ENCODE results near the gene KLF11. TPM values are rescaled to one million over a fixed set of nuclear protein-coding genes. Genes with fewer than 3 reads are reported as not detected.

KLF11 gene
- total RNA-seq, 4 donors from 2014 or later, result 42.5 to 86.1 (median 61.2) TPM

GRCh38 chr2:10038123-10038522, 5.2 kb upstream of the KLF11 start:
- TF ChIP-seq CTCF (IDR thresholded peaks at IDR 0.05) (no peak), POLR2A (IDR thresholded peaks at IDR 0.05) (no peak)
- H3K4me3 ChIP-seq (ENCODE audit: low read depth, poor library complexity, severe bottlenecking), result no peak overlapping the region
- intact Hi-C loops (cut with DNase I; ENCODE audit: low total_unique reads), result no loop called here
- 84 to 88% methylated on average over 10 of the region's 10 CpGs for WGBS, 2 donors
- no peak for DNase-seq (ENCODE audit: low spot score in 2 of 2)

DNA sequence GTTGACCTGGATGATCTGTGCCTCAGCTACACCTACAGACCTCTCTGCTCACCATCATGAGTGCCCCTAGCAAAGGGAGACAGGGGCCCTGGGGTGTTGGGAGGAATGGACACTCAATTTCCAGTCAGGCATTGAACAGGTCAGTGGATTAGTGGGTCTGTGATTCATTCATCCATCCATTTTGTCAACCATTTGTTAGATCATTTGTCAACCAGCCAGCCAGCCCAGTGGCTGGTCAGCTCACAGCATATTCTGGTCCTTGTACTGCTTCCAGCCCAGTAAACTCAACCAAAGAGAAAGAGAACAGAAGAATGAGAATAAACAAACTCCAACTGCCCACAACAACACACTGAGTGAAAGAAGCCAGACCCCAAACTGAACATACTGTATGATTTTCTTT, 4.6 kb upstream of the KLF11 start:
- TF ChIP-seq CTCF (IDR thresholded peaks at IDR 0.05), result no peak
- DNase-seq (ENCODE audit: low spot score in 2 of 2), result no peak
- intact Hi-C loops (cut with DNase I; ENCODE audit: low total_unique reads), result no loop called here
- no peak overlapping the region for H3K4me3 ChIP-seq (ENCODE audit: low read depth, poor library complexity, severe bottlenecking)

DNA sequence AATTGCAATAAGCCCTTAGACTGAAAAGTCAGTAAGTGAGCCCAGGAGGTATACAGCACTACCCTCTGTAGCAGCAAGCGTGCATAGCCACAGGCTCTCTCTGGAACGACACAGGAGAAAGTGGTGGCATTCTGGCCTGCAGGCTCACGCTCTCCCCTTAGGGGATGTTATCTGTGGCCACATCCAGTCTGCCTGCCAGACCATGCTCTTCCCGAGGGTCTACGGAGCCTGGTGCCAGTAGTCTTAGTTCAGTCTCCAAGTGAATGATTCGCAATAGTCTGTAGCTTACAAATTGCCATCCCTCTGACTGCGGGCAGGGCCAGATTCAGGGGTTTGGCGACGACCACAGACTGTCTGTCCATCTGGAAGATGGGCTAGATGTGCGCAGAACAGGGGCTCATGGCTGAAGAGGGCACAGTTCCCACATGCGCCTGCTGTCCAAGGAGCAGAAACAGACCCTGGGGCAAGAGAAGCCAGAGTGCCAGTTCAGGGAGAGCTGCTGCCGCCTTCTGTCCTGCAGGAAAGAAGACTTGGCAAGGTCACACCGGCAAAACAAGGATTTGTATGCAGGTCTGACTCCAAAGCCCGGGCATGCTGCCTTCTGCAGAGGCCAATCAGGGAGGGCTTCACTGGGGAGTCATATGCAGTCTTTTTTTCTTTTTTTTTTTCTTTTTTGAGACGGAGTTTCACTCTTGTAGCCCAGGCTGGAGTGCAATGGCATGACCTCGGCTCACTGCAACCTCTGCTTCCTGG, 3.5 kb upstream of the KLF11 start:
- TF ChIP-seq CTCF (IDR thresholded peaks at IDR 0.05) (no peak), POLR2A (IDR thresholded peaks at IDR 0.05) (no peak)
- DNase-seq (ENCODE audit: low spot score in 2 of 2), result peak in 1 of 2 donors; percentile 92
- WGBS, 2 donors, result 34 to 42% methylated on average over 16 of the region's 16 CpGs
- H3K4me3 ChIP-seq (ENCODE audit: low read depth, poor library complexity, severe bottlenecking), result no peak overlapping the region
- intact Hi-C loops (cut with DNase I; ENCODE audit: low total_unique reads), result loop anchor here (5.0 to 10.0 kb wide), 3 partner anchors 58 to 265 kb away; no protein-coding TSS in a partner anchor

DNA sequence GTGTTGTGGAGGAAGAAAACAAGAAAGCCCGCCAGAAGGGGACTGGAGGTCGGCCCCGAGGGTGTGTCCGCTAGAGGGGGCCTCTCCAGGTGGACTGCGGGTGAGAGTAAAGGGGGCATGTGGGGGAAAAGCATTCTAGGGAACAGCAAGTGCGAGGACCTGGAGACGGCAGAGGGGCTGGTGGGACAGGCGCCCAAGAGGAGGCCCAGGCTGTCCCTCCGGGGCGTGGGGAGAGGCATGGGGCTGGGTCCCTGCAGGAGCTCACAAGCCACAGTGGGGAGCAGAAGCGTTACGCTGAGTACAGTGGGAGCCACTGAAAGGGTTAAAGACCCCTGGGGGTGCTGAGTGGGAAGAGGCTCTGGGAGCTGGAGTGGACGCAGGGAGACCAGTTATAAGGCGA, 1.6 kb upstream of the KLF11 start:
- WGBS, 2 donors, result 87 to 89% methylated on average over 14 of the region's 14 CpGs
- no peak for DNase-seq (ENCODE audit: low spot score in 2 of 2)
- TF ChIP-seq POLR2A (IDR thresholded peaks at IDR 0.05) (no peak), CTCF (IDR thresholded peaks at IDR 0.05) (no peak)
- no peak overlapping the region for H3K4me3 ChIP-seq (ENCODE audit: low read depth, poor library complexity, severe bottlenecking)
- intact Hi-C loops (cut with DNase I; ENCODE audit: low total_unique reads), result loop anchor here (5.0 to 10.0 kb wide), 3 partner anchors 59 to 267 kb away; no protein-coding TSS in a partner anchor

DNA sequence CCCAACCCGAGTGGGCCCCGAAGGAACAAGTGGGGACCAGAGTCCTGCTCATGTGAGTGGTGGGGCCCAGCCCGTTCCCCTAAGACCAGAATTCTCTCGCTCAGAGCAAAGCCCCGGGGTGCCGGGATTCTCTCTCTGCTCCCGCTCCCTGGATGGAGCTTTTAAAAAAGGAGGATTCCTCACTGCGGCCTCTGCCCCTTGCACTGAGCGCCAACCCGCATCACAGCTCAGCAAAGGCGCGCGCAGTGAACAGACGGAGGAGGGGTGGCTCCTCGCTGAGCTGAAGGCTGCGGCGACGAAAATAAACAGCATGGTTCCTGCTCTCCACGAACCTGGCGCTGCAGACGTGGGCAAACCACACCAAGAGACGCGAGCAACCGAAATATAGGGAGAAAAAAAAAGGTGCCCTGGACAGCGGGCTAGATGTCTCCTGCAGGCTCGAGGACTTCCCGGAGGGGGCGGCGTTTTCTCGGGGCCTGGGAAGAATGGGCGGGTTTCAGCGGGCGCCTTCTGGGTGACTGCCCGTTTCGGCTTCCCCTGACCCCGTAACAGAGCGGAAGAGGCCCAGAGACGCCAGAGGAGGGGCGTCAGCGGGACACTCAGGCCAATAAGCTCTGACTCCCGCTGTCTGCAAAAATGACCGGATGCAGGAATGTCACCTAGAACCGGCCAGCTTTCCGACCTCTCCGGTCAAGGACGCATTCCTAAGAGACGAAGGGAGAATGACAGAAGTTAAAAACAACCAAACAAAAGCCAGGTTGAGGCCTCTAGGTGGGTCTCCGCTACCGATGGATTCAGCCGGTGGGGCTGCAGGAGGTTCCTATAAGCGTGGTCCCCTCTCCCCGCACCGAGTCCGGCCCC, 819 bp upstream of the KLF11 start:
- H3K4me3 ChIP-seq (ENCODE audit: low read depth, poor library complexity, severe bottlenecking), result peak overlapping the region; percentile 1
- intact Hi-C loops (cut with DNase I; ENCODE audit: low total_unique reads), result loop anchor here (5.0 to 10.0 kb wide), 3 partner anchors 60 to 268 kb away; no protein-coding TSS in a partner anchor
- DNase-seq (ENCODE audit: low spot score in 2 of 2), result peak; percentile 80 to 97
- 11 to 27% methylated on average over 53 to 54 of the region's 54 CpGs for WGBS, 2 donors
- TF ChIP-seq POLR2A (IDR thresholded peaks at IDR 0.05), result no peak
- TF ChIP-seq CTCF (IDR thresholded peaks at IDR 0.05), result no peak

Data from lower leg skin (tissue), 4 donors.